IPS-NIHi7 (cell line): Measurements from ENCODE around the gene DNAL4.

Source experiments
- DNase-seq: peaks from one replicate; pipeline ENCODE4 v3.0.0; 2012; ENCODE audit warnings: mixed read lengths; ENCODE audit errors: extremely low spot score

Gene DNAL4

GRCh38 chr22:38758276-38758945 lies 35.5 kb downstream of the DNAL4 start:
- DNase-seq = no peak

- no peak for DNase-seq
These were observed 36.5 kb downstream of the DNAL4 start for GRCh38 chr22:38757464-38757757.

GRCh38 chr22:38756711-38757463 lies 37.1 kb downstream of the DNAL4 start:
- no peak for DNase-seq

GRCh38 chr22:38755911-38756532 lies 37.9 kb downstream of the DNAL4 start, which contains the start of gene SUN2:
SUN2 (minus strand) TSS chr22:38755998; CDS start chr22:38752628, 3,370 bp downstream.
- peak; percentile 95 for DNase-seq

GRCh38 chr22:38755155-38755910 lies 38.6 kb downstream of the DNAL4 start:
- DNase-seq = peak; percentile 77

- DNase-seq = peak; percentile 37
These were observed 39.2 kb downstream of the DNAL4 start for GRCh38 chr22:38754751-38755154.

GRCh38 chr22:38753948-38754750 lies 39.8 kb downstream of the DNAL4 start:
- DNase-seq = peak; percentile 72

GRCh38 chr22:38751422-38752346 lies 42.3 kb downstream of the DNAL4 start:
- DNase-seq = no peak

- no peak for DNase-seq
These were observed 42.9 kb downstream of the DNAL4 start for GRCh38 chr22:38751066-38751421.

GRCh38 chr22:38750638-38751037 lies 43.3 kb downstream of the DNAL4 start:
- no peak for DNase-seq

- DNase-seq = no peak
These were observed 43.8 kb downstream of the DNAL4 start for GRCh38 chr22:38750104-38750503.

- DNase-seq = no peak
These were observed 45.3 kb downstream of the DNAL4 start for GRCh38 chr22:38748487-38749136.

GRCh38 chr22:38745676-38746460 lies 48.1 kb downstream of the DNAL4 start:
- no peak for DNase-seq

- no peak for DNase-seq
These were observed 49.0 kb downstream of the DNAL4 start for GRCh38 chr22:38744981-38745380.

- DNase-seq = no peak
These were observed 51.6 kb downstream of the DNAL4 start for GRCh38 chr22:38742176-38742942.

GRCh38 chr22:38741576-38741975 lies 52.4 kb downstream of the DNAL4 start:
- DNase-seq = no peak

GRCh38 chr22:38741166-38741565 lies 52.8 kb downstream of the DNAL4 start:
- DNase-seq = no peak

- no peak for DNase-seq
These were observed 53.2 kb downstream of the DNAL4 start for GRCh38 chr22:38740754-38741153.
